GM18499 (cell line): ENCODE data around the gene COL25A1.
"Not testable (repeated sequence)": the region's sequence is repeated elsewhere in the genome, so short reads cannot be mapped to it uniquely, and the experiment has no call there.

Experiments used
- ATAC-seq: cut with Tn5 transposase; IDR thresholded peaks from one replicate; pipeline ENCODE4 v1.9.1; 2021; ENCODE audit warnings: moderate number of reproducible peaks; ENCODE audit not compliant: insufficient read depth, unreplicated experiment

COL25A1 gene

GRCh38 chr4:109076709-109077108 is 225.7 kb downstream of the COL25A1 start:
- not testable (repeated sequence) for ATAC-seq

- ATAC-seq = no peak
These were observed 226.8 kb downstream of the COL25A1 start for GRCh38 chr4:109075621-109076020.

- no peak for ATAC-seq
These were observed 229.9 kb downstream of the COL25A1 start for GRCh38 chr4:109072595-109072994.

- ATAC-seq = not testable (repeated sequence)
These were observed 231.8 kb downstream of the COL25A1 start for GRCh38 chr4:109070677-109071076.

- no peak for ATAC-seq
These were observed 234.8 kb downstream of the COL25A1 start for GRCh38 chr4:109067508-109068235.

- ATAC-seq = no peak
These were observed 237.5 kb downstream of the COL25A1 start for GRCh38 chr4:109065006-109065405.

DNA sequence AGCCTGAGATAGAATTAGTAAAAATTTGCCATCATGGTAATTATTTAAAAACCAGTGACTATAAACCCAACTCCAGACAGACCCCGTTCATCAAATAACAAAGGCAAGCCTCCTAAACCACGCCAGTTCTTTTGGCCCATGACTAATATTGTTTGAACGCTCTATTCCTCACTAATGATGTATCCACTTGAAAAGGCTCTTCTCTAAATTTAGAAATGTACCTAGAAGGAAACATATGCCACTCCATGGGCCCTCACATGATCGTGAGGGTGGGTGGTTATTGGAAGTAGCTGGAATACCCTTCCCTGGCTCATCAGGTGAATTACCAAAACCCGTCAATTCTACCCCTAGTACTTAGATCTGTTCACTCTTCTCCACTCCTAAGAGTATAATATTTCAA is 249.2 kb downstream of the COL25A1 start:
- ATAC-seq = no peak

- no peak for ATAC-seq
These were observed 249.6 kb downstream of the COL25A1 start for GRCh38 chr4:109052821-109053220.

GRCh38 chr4:109051054-109051453 is 251.4 kb downstream of the COL25A1 start:
- ATAC-seq = no peak

DNA sequence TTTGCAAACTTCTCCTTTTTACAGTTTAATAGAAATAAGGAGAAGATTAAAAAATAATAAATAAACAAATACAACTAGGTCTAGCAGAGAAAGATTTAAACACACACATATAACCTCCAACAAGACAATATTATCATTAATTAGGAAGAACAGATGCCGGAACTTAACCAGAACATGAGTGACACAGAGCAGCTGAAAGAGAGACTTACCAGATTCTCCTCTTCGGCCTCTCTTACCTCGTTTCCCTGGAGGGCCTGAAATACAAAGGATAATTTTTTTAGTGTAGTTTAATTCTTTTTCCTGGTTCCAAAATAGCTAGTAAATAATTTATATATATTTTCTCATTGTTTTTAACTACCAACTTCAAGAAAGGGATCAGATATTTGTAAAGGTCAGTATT is 252.5 kb downstream of the COL25A1 start:
- no peak for ATAC-seq

DNA sequence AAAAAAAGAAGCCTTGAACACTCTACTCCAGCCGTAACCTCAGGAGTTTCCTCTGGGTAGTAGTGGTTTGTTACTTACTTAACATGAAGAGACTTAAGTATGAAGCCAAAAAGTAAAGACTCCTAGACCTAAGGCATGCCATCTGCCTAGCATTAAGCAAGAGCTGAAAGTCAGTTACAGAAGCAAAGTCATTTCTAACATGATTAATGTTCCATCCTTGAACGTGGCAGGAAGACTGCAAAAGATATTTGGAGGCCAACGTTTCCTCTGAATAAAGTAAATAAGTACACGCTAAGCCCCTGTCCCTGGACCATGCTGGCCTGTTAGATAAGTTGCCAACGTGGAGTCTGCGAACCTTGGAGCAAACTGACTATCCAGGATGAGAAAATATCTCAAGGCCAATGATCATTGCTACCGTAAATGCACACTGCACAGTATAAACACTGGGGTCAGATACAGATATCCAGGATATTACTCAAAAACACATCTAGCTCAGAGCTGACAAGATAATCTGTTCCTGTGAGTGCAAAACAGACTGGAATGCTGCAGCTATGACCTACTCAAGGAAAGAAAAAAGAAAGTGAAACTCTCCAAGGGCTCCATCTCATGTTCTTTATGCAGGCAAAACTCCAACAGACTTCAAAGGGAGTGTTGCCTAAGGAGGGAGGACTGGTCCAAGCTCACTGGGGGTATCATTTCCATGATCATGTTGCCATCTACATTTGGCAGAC is 255.8 kb downstream of the COL25A1 start:
- ATAC-seq = no peak

DNA sequence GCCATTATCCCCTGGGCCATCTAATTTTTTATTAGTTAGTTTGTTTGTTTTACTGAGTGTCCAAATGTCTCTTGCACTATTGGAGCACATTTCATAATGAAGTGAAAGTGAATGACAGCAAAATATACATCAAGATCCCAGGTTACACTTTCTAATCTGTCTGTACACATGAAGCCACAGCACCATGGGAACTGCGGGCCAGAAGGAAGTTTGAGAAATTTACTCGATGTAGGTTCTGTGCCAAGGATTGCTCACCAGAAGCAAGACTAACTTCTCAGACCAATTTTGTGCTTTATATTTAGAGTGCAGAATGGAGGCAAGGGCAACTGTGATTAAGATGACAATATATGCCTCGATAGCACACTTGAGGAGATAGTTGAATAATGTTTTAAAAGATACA is 258.0 kb downstream of the COL25A1 start:
- no peak for ATAC-seq

DNA sequence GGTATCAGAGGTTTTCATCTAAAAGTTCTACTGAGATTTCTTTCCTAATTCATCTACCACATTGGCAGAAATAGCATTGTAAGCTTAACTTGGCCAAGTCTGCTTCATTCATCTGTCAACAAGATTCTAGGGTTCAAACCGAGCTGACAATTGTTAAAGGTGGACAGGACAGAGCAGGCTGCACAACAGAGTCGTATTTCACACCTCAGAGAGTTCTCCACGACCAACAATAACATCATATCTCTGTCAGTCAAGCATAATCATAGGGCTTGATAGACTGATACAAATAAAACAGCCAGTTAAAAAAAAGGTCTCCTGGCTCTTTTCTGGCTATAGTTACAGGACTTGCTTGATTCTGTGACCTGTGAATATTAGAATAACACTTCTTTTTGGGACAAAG is 259.2 kb downstream of the COL25A1 start:
- ATAC-seq = no peak

DNA sequence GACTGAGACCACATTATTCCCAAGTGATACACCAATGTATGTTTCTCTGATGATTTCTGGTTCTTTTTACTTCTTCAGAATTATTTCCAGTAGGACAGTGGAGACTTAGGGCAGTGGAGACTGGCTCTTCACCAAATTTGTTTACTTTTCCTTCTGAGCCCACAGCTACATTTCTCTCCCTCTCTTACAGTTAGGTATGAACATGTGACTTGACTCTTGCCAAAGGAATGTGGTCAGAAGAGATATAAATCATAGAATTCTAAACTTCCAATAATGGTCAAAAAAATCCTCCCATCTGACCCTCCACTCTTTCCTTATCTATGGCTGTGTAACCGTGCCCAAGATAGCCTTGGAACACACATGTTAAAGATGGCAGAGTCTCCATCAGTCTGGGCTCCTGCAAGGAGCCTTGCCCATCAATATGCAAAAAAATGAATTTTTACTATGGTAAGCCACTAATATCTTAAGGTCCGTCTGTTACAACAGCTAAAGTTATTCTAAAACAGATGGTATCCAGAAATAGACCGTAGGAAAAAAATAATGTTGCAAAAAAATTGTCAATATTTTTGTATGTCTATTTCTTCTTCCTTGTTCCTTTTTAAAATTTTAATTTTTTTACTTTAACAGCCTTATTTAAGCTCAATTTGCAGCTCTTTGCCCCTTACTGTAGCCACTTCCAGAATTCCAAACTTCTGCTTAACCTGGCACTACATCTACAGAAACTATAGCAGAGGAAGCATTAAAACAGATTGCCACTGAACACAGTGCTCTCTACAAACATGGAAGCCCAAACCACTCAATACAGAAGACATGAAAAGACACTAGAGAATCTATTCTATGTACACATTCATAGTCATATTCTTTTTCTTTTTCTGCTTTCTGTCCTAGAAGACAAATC is 260.7 kb downstream of the COL25A1 start:
- no peak for ATAC-seq

DNA sequence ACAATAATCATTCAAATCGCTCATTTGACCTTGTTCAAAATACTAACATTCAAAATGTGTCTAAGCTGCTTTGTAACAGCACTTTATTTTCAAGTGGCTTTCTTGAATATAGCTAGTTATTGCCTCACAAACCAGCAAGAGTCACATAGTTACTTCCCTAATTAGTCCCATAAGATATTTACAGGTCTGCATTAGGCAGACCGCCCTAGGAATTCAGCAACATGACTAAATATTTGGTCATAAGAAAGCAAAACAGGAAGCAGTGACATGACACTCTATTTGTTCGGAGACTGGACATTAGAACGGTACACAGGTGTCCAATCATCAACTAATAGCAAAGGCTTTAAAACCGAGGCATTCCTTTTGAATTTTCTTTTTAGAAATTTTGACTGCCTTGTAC is 262.0 kb downstream of the COL25A1 start:
- no peak for ATAC-seq

- no peak for ATAC-seq
These were observed 265.4 kb downstream of the COL25A1 start for GRCh38 chr4:109037026-109037425.

DNA sequence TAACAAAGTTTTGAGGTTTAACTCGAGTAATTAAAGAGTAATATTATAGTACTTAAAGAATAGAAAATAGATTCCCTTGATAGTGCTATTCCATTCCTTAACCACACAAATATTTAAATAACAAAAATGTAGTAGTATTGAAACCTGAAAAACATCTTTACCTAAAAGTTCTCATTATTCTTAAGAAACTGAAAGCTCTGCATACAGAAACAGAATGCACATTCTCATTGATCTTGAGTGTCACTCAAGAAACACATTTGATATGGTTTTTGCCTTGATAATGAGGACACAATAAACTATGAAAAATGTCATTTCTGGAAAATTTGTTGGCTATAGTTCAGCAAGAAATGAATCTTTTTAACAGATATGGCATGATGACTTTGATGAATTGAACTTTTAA is 268.5 kb downstream of the COL25A1 start:
- no peak for ATAC-seq

DNA sequence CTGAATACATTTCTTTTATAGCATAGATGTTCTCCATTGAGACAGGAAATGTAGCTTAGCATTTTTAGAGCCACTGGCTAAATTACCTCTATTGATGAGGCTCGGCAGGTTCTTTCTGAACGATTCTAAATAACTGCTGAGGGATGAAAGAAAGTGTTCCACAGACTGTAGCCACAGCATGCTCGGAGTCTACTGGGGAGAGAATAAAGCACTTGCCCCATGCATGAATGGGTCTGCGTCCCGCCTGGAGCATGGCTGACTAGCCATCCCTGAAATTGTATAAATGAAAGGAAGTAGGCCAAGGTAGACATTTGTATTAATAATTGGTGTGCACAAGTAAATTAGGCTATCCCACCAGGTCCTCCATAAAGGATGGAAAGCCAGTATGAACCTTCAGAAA is 269.8 kb downstream of the COL25A1 start:
- ATAC-seq = no peak

- ATAC-seq = no peak
These were observed 272.5 kb downstream of the COL25A1 start for GRCh38 chr4:109029987-109030386.

- no peak for ATAC-seq
These were observed 275.4 kb downstream of the COL25A1 start for GRCh38 chr4:109027016-109027500.

- no peak for ATAC-seq
These were observed 275.9 kb downstream of the COL25A1 start for GRCh38 chr4:109026588-109026987.
